ENCODE measurements around the gene MAPK9.

DNA sequence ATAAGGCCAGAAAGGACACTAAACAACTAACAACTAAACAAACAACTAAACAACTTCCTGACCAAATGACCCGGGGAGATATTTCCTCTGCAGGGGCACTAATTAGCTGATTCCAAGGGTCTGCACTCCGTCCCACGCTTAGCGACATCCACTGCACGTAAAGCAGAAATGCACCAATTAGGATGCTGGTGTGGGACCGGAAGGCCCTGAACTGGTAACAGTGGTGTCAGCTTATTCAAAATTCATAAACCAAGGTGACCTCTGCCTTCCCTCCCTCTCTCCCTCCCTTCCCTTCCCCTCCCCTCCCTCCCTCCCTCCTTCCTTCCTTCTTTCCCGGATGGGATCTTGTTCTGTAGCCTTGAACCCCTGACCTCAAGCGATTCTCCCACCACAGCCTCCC, 92.5 kb downstream of the MAPK9 start:
- TF ChIP-seq POLR2A (IDR thresholded peaks at IDR 0.05) (no peak), EP300 (IDR thresholded peaks at IDR 0.05) (no peak)
- TF ChIP-seq, protein P1, sequence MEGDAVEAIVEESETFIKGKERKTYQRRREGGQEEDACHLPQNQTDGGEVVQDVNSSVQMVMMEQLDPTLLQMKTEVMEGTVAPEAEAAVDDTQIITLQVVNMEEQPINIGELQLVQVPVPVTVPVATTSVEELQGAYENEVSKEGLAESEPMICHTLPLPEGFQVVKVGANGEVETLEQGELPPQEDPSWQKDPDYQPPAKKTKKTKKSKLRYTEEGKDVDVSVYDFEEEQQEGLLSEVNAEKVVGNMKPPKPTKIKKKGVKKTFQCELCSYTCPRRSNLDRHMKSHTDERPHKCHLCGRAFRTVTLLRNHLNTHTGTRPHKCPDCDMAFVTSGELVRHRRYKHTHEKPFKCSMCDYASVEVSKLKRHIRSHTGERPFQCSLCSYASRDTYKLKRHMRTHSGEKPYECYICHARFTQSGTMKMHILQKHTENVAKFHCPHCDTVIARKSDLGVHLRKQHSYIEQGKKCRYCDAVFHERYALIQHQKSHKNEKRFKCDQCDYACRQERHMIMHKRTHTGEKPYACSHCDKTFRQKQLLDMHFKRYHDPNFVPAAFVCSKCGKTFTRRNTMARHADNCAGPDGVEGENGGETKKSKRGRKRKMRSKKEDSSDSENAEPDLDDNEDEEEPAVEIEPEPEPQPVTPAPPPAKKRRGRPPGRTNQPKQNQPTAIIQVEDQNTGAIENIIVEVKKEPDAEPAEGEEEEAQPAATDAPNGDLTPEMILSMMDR (IDR thresholded peaks at IDR 0.05) = no peak

Data from ovary (tissue), 3 donors.